GM21576 (cell line): ENCODE data around the gene AKR1A1.
A peak's percentile ranks its signal among the peaks of the same experiment; 100 is the strongest.
"Not testable (repeated sequence)": the region's sequence is repeated elsewhere in the genome, so short reads cannot be mapped to it uniquely, and the experiment has no call there.

Experiments used
- ATAC-seq: cut with Tn5 transposase; IDR thresholded peaks from one replicate; pipeline ENCODE4 v1.9.1; 2021; ENCODE audit warnings: mild to moderate bottlenecking, moderate library complexity; ENCODE audit not compliant: unreplicated experiment

The AKR1A1 gene

GRCh38 chr1:45569571-45569961 lies 18.9 kb downstream of the AKR1A1 start:
- no peak for ATAC-seq

GRCh38 chr1:45569962-45570581 lies 19.4 kb downstream of the AKR1A1 start:
- no peak for ATAC-seq

- ATAC-seq: no peak
Measured at GRCh38 chr1:45570631-45571030, 20.0 kb downstream of the AKR1A1 start.

GRCh38 chr1:45573231-45573804 lies 22.7 kb downstream of the AKR1A1 start:
- no peak for ATAC-seq

GRCh38 chr1:45574105-45574626 lies 23.5 kb downstream of the AKR1A1 start:
- ATAC-seq: no peak

- peak; percentile 74 for ATAC-seq
Measured at GRCh38 chr1:45583264-45583665, 32.6 kb downstream of the AKR1A1 start.

- ATAC-seq: peak; percentile 44
Measured at GRCh38 chr1:45583666-45584350, 33.2 kb downstream of the AKR1A1 start, which contains the start of gene NASP. NASP (plus strand) TSS chr1:45584041; CDS start chr1:45584147, 106 bp downstream.

- no peak for ATAC-seq
Measured at GRCh38 chr1:45584351-45585109, 33.9 kb downstream of the AKR1A1 start.

- no peak for ATAC-seq
Measured at GRCh38 chr1:45585110-45585426, 34.4 kb downstream of the AKR1A1 start.

GRCh38 chr1:45585496-45586075 lies 35.0 kb downstream of the AKR1A1 start:
- no peak for ATAC-seq

GRCh38 chr1:45586769-45587168 lies 36.1 kb downstream of the AKR1A1 start:
- no peak for ATAC-seq

GRCh38 chr1:45589861-45590260 lies 39.2 kb downstream of the AKR1A1 start:
- ATAC-seq: no peak

- ATAC-seq: no peak
Measured at GRCh38 chr1:45594412-45594811, 43.8 kb downstream of the AKR1A1 start.

GRCh38 chr1:45596765-45597164 lies 46.1 kb downstream of the AKR1A1 start:
- not testable (repeated sequence) for ATAC-seq

- no peak for ATAC-seq
Measured at GRCh38 chr1:45604239-45604638, 53.6 kb downstream of the AKR1A1 start.

- no peak for ATAC-seq
Measured at GRCh38 chr1:45607404-45608074, 56.9 kb downstream of the AKR1A1 start.

- no peak for ATAC-seq
Measured at GRCh38 chr1:45608175-45609156, 57.8 kb downstream of the AKR1A1 start.

GRCh38 chr1:45610589-45611226 lies 60.1 kb downstream of the AKR1A1 start:
- ATAC-seq: no peak
